ENCODE measurements around the gene PIK3R5. TPM values are rescaled to one million over a fixed set of nuclear protein-coding genes. Genes with fewer than 3 reads are reported as not detected.

PIK3R5 gene
- total RNA-seq, 2 experiments from 2014 or later, result 50.3 to 52.7 TPM

GRCh38 chr17:8846768-8847211, 118.7 kb downstream of the PIK3R5 start:
- DNase-seq, result no peak
- no peaks in the 10 kb centered on the region for H3K36me3 Mint-ChIP-seq (ENCODE audit: low read depth)
- H3K27me3 Mint-ChIP-seq, result peaks cover 2% of the 10 kb centered on the region
- CTCF ChIA-PET, result no interaction called here
- no peaks in the 10 kb centered on the region for H3K4me1 Mint-ChIP-seq
- peaks cover 3% of the 10 kb centered on the region for H3K9me3 Mint-ChIP-seq
- no peak overlapping the region for H3K4me3 Mint-ChIP-seq
- POLR2A ChIA-PET, result no interaction called here
- H3K27ac Mint-ChIP-seq, result no peak overlapping the region

GRCh38 chr17:8844229-8845218, 121.0 kb downstream of the PIK3R5 start:
- ChIA-PET POLR2A (no interaction called here), CTCF (interaction anchor here (1.1 kb wide), 1 partner anchor 153 kb away, joined by 3 read pairs; no protein-coding TSS in a partner anchor)
- H3K4me3 Mint-ChIP-seq, result no peak overlapping the region
- H3K27me3 Mint-ChIP-seq, result peaks cover 2% of the 10 kb centered on the region
- no peaks in the 10 kb centered on the region for H3K4me1 Mint-ChIP-seq
- no peaks in the 10 kb centered on the region for H3K36me3 Mint-ChIP-seq (ENCODE audit: low read depth)
- no peak for DNase-seq
- H3K9me3 Mint-ChIP-seq, result peaks cover 3% of the 10 kb centered on the region
- H3K27ac Mint-ChIP-seq, result no peak overlapping the region

- H3K4me3 Mint-ChIP-seq, result no peak overlapping the region
- no peak overlapping the region for H3K27ac Mint-ChIP-seq
- ChIA-PET POLR2A (no interaction called here), CTCF (interaction anchor here (0.8 to 2.0 kb wide), 2 partner anchors 11 to 18 kb away, joined by 3 to 7 read pairs; no protein-coding TSS in a partner anchor)
- no peaks in the 10 kb centered on the region for H3K36me3 Mint-ChIP-seq (ENCODE audit: low read depth)
- no peaks in the 10 kb centered on the region for H3K4me1 Mint-ChIP-seq
- DNase-seq, result no peak
- peaks cover 3% of the 10 kb centered on the region for H3K9me3 Mint-ChIP-seq
- peaks cover 2% of the 10 kb centered on the region for H3K27me3 Mint-ChIP-seq
Observed at GRCh38 chr17:8843344-8843743, 122.2 kb downstream of the PIK3R5 start.

DNA sequence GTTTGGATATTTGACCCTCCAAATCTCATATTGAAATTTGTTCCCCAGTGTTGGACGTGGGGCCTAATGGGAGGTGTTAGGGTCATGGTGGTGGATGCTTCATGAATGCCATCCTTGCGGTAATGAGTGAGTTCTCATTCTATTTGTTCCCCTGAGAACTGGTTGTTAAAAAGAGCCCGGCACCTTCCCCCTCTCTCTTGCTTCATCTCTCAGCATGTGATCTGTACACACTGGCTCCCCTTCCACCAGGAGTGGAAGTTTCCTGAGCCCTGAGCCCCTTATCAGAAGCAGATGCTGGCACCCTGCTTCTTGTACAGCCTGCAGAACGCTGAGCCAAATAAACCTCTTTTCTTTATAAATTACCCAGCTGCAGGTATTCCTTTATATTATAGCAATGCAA, 123.7 kb downstream of the PIK3R5 start:
- peaks cover 3% of the 10 kb centered on the region for H3K9me3 Mint-ChIP-seq
- no peak overlapping the region for H3K4me3 Mint-ChIP-seq
- ChIA-PET POLR2A (no interaction called here), CTCF (interaction anchor here (2.0 kb wide), 1 partner anchor 9 kb away, joined by 7 read pairs; no protein-coding TSS in a partner anchor)
- DNase-seq, result no peak
- H3K27me3 Mint-ChIP-seq, result peaks cover 2% of the 10 kb centered on the region
- H3K27ac Mint-ChIP-seq, result no peak overlapping the region
- H3K36me3 Mint-ChIP-seq (ENCODE audit: low read depth), result no peaks in the 10 kb centered on the region
- H3K4me1 Mint-ChIP-seq, result no peaks in the 10 kb centered on the region

GRCh38 chr17:8839410-8839935, 126.0 kb downstream of the PIK3R5 start:
- DNase-seq, result no peak
- Mint-ChIP-seq H3K9me3 (no peaks in the 10 kb centered on the region), H3K27me3 (no peaks in the 10 kb centered on the region), H3K4me1 (no peaks in the 10 kb centered on the region), H3K36me3 (ENCODE audit: low read depth) (no peaks in the 10 kb centered on the region), H3K27ac (no peak overlapping the region), H3K4me3 (no peak overlapping the region)
- ChIA-PET CTCF (no interaction called here), POLR2A (no interaction called here)

DNA sequence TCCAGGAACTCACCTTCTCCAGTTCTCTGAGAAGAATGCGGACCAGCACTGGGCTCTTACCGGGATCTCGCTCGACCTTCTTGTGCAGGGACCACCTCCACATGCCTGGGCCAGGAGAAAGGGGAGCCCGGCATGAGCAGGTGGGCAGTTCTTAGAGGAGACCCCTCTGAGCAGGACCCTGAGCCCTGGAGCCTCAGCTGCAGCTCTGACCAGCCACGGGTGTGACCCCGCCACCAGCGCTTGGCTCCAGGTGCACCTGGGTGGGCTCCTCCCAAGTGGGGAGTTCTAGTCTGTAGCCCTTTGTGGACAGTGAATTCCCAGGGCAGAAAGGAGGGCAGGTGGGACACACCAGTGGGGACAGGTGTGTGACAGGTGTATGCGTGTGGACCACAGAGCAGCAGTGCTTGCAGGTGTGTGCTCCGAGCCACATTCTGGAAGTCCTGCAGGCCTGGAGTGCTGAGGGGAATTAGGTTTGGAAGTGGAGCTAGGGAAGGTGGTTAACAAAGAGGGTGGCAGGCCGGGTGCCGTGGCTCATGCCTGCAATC, 126.9 kb downstream of the PIK3R5 start:
- CTCF ChIA-PET, result no interaction called here
- Mint-ChIP-seq H3K4me1 (no peaks in the 10 kb centered on the region), H3K27ac (no peak overlapping the region), H3K4me3 (no peak overlapping the region), H3K36me3 (ENCODE audit: low read depth) (no peaks in the 10 kb centered on the region), H3K9me3 (no peaks in the 10 kb centered on the region), H3K27me3 (no peaks in the 10 kb centered on the region)
- POLR2A ChIA-PET, result no interaction called here
- no peak for DNase-seq

DNA sequence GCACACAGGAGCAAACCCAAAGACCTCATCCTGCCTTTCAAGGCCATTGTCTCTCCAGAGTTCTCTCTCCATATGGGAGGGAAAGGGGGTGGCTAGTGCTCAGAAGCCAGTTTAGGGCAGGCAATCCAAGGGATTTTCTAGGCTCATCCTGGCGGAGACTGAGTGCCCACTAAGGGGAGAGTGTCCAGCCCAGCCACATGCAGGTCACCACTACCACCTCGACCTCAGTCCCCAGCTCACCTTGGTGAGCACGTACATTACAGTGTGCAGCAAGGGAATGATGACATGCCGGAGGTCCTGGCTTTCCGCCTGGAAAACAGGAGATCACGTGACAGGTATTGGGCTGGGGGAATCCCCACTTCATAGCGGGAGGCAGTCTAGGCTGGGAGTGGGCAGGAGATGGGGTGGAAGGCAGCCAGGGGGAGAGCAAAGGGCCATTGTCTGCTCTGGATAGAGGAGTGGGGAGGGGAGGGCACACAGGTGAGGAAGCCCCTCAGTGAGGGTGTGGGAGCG, 127.9 kb downstream of the PIK3R5 start:
- CTCF ChIA-PET, result no interaction called here
- Mint-ChIP-seq H3K4me1 (no peaks in the 10 kb centered on the region), H3K9me3 (no peaks in the 10 kb centered on the region), H3K27ac (no peak overlapping the region), H3K27me3 (no peaks in the 10 kb centered on the region), H3K4me3 (no peak overlapping the region), H3K36me3 (ENCODE audit: low read depth) (no peaks in the 10 kb centered on the region)
- DNase-seq, result no peak
- POLR2A ChIA-PET, result interaction anchor here (0.6 kb wide), 1 partner anchor 362 kb away, joined by 3 read pairs; no protein-coding TSS in a partner anchor

GRCh38 chr17:8836821-8837562, 128.5 kb downstream of the PIK3R5 start:
- no peak for DNase-seq
- no peak overlapping the region for H3K4me3 Mint-ChIP-seq
- H3K36me3 Mint-ChIP-seq (ENCODE audit: low read depth), result no peaks in the 10 kb centered on the region
- ChIA-PET POLR2A (interaction anchor here (0.6 kb wide), 1 partner anchor 361 kb away, joined by 3 read pairs; no protein-coding TSS in a partner anchor), CTCF (no interaction called here)
- H3K27me3 Mint-ChIP-seq, result no peaks in the 10 kb centered on the region
- H3K27ac Mint-ChIP-seq, result no peak overlapping the region
- H3K9me3 Mint-ChIP-seq, result no peaks in the 10 kb centered on the region
- no peaks in the 10 kb centered on the region for H3K4me1 Mint-ChIP-seq

DNA sequence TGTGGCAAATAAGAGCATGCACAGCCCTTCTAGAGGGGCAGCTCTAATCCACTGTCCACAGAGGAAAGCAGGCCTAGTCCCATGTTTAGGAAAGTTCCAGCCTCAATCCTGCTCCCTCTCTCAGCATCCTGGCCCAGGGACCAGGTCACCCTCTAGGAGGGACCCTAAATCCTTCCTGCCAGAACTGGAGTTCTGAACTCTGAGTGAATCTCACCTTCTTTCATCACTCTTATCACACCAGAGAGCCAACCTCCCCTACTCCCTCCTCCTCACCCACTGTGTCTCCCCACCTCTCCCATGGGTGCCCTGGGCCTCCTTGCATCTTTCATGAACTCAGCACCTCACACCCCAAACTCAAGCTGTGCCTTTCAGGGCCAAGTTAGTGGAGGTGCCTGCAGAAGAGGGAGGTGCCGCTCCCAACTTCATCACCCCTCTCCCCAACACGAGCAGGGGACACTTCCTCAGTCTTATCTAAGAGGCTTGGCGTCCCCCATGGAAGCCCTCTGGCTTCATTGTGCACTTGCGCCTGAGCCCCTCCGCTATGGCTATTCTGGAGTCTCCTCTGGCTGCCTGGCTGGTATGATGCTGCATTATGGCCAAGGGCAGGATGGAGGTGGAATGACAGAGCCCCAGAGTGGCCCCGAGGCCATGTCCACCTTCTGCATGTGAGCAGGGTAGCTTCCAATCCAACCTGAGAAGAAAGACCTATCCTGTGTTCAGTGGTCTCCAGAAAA, 129.7 kb downstream of the PIK3R5 start:
- no peak for DNase-seq
- Mint-ChIP-seq H3K27me3 (no peaks in the 10 kb centered on the region), H3K4me1 (no peaks in the 10 kb centered on the region), H3K36me3 (ENCODE audit: low read depth) (no peaks in the 10 kb centered on the region), H3K9me3 (no peaks in the 10 kb centered on the region), H3K4me3 (no peak overlapping the region), H3K27ac (no peak overlapping the region)
- ChIA-PET CTCF (no interaction called here), POLR2A (no interaction called here)

DNA sequence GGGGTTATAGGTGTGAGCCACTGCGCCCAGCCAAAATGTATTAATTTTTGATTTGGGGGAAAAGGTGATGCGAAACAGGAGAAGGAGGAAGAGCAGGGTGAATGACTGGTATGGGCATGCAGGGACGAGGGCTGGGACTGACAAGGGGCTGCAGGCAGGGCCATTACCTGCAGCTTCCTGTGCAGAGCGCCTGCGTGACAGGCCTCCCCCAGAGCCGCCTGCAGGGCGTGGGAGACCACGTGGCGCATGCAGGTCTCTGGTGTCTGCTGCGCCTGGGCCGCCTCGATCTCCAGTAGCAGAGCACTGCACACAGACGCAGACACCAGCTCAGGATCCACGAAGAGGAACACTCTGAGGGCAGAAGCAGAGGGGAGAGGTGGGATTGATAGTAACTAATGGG, 130.4 kb downstream of the PIK3R5 start:
- Mint-ChIP-seq H3K9me3 (no peaks in the 10 kb centered on the region), H3K27me3 (no peaks in the 10 kb centered on the region), H3K4me1 (no peaks in the 10 kb centered on the region), H3K4me3 (no peak overlapping the region), H3K36me3 (ENCODE audit: low read depth) (no peaks in the 10 kb centered on the region), H3K27ac (no peak overlapping the region)
- DNase-seq, result no peak
- ChIA-PET POLR2A (no interaction called here), CTCF (no interaction called here)

GRCh38 chr17:8832711-8833352, 132.7 kb downstream of the PIK3R5 start:
- no peaks in the 10 kb centered on the region for H3K4me1 Mint-ChIP-seq
- H3K36me3 Mint-ChIP-seq (ENCODE audit: low read depth), result no peaks in the 10 kb centered on the region
- POLR2A ChIA-PET, result no interaction called here
- no peak overlapping the region for H3K27ac Mint-ChIP-seq
- H3K27me3 Mint-ChIP-seq, result no peaks in the 10 kb centered on the region
- no peaks in the 10 kb centered on the region for H3K9me3 Mint-ChIP-seq
- CTCF ChIA-PET, result interaction anchor here (0.5 to 1.9 kb wide), 5 partner anchors 10 to 722 kb away, joined by 3 to 7 read pairs (median 3); no protein-coding TSS in a partner anchor
- DNase-seq, result peak; percentile 28
- no peak overlapping the region for H3K4me3 Mint-ChIP-seq
